H9 (cell line): ENCODE data around the gene C1RL. TPM values are rescaled to one million over a fixed set of nuclear protein-coding genes. Genes with fewer than 3 reads are reported as not detected.
"Not testable (repeated sequence)": the region's sequence is repeated elsewhere in the genome, so short reads cannot be mapped to it uniquely, and the experiment has no call there.

Experiments used
- DNase-seq: peaks from one replicate; pipeline ENCODE4 v3.0.0-alpha.2; 2017
- H2AFZ ChIP-seq: one replicate; pipeline ENCODE4 v1.6.1; 2013; ENCODE audit warnings: mild to moderate bottlenecking, low read length, control low read depth, moderate library complexity
- H2AK5ac ChIP-seq: 2 replicates; pipeline ENCODE4 v1.6.1; 2013; ENCODE audit warnings: low read length, control low read depth, mixed read lengths; ENCODE audit not compliant: insufficient read length
- H2BK120ac ChIP-seq: one replicate; pipeline ENCODE4 v1.6.1; 2013; ENCODE audit warnings: low read depth, mild to moderate bottlenecking, low read length, control low read depth, inconsistent platforms; ENCODE audit not compliant: poor library complexity, severe bottlenecking
- H2BK12ac ChIP-seq: 2 replicates; pipeline ENCODE4 v1.6.1; 2013; ENCODE audit warnings: low read length, control low read depth, mixed read lengths, low read depth; ENCODE audit not compliant: insufficient read length
- H2BK15ac ChIP-seq: 2 replicates; pipeline ENCODE4 v1.6.1; 2013; ENCODE audit warnings: low read depth, low read length, control low read depth
- H2BK20ac ChIP-seq: one replicate; pipeline ENCODE4 v1.6.1; 2013; ENCODE audit warnings: low read depth, mild to moderate bottlenecking, low read length, control low read depth, inconsistent platforms; ENCODE audit not compliant: poor library complexity, severe bottlenecking
- H2BK5ac ChIP-seq: 2 replicates; pipeline ENCODE4 v1.6.1; 2013; ENCODE audit warnings: low read length, control low read depth, mixed read lengths; ENCODE audit not compliant: insufficient read length
- H3K14ac ChIP-seq: 2 replicates; pipeline ENCODE4 v1.6.1; 2013; ENCODE audit warnings: low read length, control low read depth; ENCODE audit not compliant: insufficient read depth
- H3K18ac ChIP-seq: 2 replicates; pipeline ENCODE4 v1.6.1; 2013; ENCODE audit warnings: low read depth, mild to moderate bottlenecking, mixed read lengths, low read length, control low read depth; ENCODE audit not compliant: insufficient read length
- H3K23ac ChIP-seq: 2 replicates; pipeline ENCODE4 v1.6.1; 2013; ENCODE audit warnings: low read length, control low read depth, mixed read lengths, low read depth; ENCODE audit not compliant: insufficient read length
- H3K23me2 ChIP-seq: 2 replicates; pipeline ENCODE4 v1.6.1; 2013; ENCODE audit warnings: low read depth, mild to moderate bottlenecking, mixed read lengths, low read length, control low read depth; ENCODE audit not compliant: insufficient read length, poor library complexity, severe bottlenecking
- H3K27ac ChIP-seq: 2 replicates; pipeline ENCODE4 v1.5.1; 2013; ENCODE audit warnings: low read length, control low read depth, mixed read lengths, low read depth; ENCODE audit not compliant: insufficient read length
- H3K27me3 ChIP-seq: 2 replicates; pipeline ENCODE4 v1.6.1; 2013; ENCODE audit warnings: low read length, control low read depth, inconsistent platforms; ENCODE audit not compliant: insufficient read depth
- H3K4ac ChIP-seq: 2 replicates; pipeline ENCODE4 v1.6.1; 2013; ENCODE audit warnings: low read depth, mild to moderate bottlenecking, control low read depth, inconsistent platforms, low read length, moderate library complexity
- H3K4me1 ChIP-seq: 2 replicates; pipeline ENCODE4 v1.6.1; 2013; ENCODE audit warnings: low read length, control low read depth, inconsistent platforms; ENCODE audit not compliant: insufficient read depth
- H3K4me2 ChIP-seq: 2 replicates; pipeline ENCODE4 v1.6.1; 2013; ENCODE audit warnings: low read length, control low read depth, mixed read lengths; ENCODE audit not compliant: insufficient read length, insufficient read depth
- H3K56ac ChIP-seq: 2 replicates; pipeline ENCODE4 v1.6.1; 2013; ENCODE audit warnings: low read depth, mild to moderate bottlenecking, mixed read lengths, low read length, control low read depth; ENCODE audit not compliant: insufficient read length
- H3K79me1 ChIP-seq: 2 replicates; pipeline ENCODE4 v1.6.1; 2013; ENCODE audit warnings: low read depth, mild to moderate bottlenecking, moderate library complexity, low read length, control low read depth, inconsistent platforms; ENCODE audit not compliant: insufficient read depth, poor library complexity, severe bottlenecking
- H3K79me2 ChIP-seq: 2 replicates; pipeline ENCODE4 v1.6.1; 2013; ENCODE audit warnings: low read length, control low read depth, inconsistent platforms; ENCODE audit not compliant: insufficient read depth
- H3K9ac ChIP-seq: 2 replicates; pipeline ENCODE4 v1.6.1; 2013; ENCODE audit warnings: low read length, control low read depth, mixed read lengths; ENCODE audit not compliant: insufficient read length; ENCODE audit errors: extremely low read depth
- H3K9me3 ChIP-seq: one replicate; pipeline ENCODE4 v1.6.1; 2013; ENCODE audit warnings: low read depth, low read length, inconsistent platforms; ENCODE audit not compliant: control insufficient read depth
- H3T11ph ChIP-seq: one replicate; pipeline ENCODE4 v1.6.1; 2013; ENCODE audit warnings: mild to moderate bottlenecking, low read length, control low read depth, inconsistent platforms
- H4K20me1 ChIP-seq: one replicate; pipeline ENCODE4 v1.6.1; 2013; ENCODE audit not compliant: control insufficient read depth, insufficient read length, insufficient read depth
- H4K5ac ChIP-seq: 2 replicates; pipeline ENCODE4 v1.6.1; 2013; ENCODE audit warnings: low read depth, mild to moderate bottlenecking, mixed read lengths, low read length, control low read depth; ENCODE audit not compliant: insufficient read length
- H4K8ac ChIP-seq: replicated peaks from 2 replicates; pipeline ENCODE4 v1.6.1; 2013; ENCODE audit warnings: low read length, control low read depth, mixed read lengths, low read depth; ENCODE audit not compliant: insufficient read length
- H4K91ac ChIP-seq: 2 replicates; pipeline ENCODE4 v1.6.1; 2013; ENCODE audit warnings: low read depth, mild to moderate bottlenecking, moderate library complexity, mixed read lengths, low read length, control low read depth; ENCODE audit not compliant: insufficient read length
- H3K27ac Mint-ChIP-seq, 3 experiments: 2 replicates in 2 of 3; 3 replicates in 1 of 3; pipeline ENCODE4 v1.8.0; 2020 to 2021; ENCODE audit warnings: mixed read lengths in 3 of 3, mild to moderate bottlenecking in 1 of 3, moderate library complexity in 1 of 3
- H3K27me3 Mint-ChIP-seq: 2 replicates; pipeline ENCODE4 v1.8.0; 2021; ENCODE audit warnings: low read depth, mild to moderate bottlenecking, moderate library complexity, mixed read lengths
- H3K36me3 Mint-ChIP-seq, 3 experiments: 2 replicates in 2 of 3; 3 replicates in 1 of 3; pipeline ENCODE4 v1.8.0; 2020 to 2021; ENCODE audit warnings: low read depth in 3 of 3, mixed read lengths in 3 of 3; ENCODE audit not compliant: insufficient read depth in 1 of 3
- H3K4me1 Mint-ChIP-seq, 2 experiments: 2 replicates each; pipeline ENCODE4 v1.8.0; 2020; ENCODE audit warnings: mixed read lengths in 2 of 2
- H3K4me3 Mint-ChIP-seq, 2 experiments: 2 replicates in 1 of 2; 3 replicates in 1 of 2; pipeline ENCODE4 v1.8.0; 2020 to 2021; ENCODE audit warnings: mild to moderate bottlenecking in 2 of 2, mixed read lengths in 2 of 2, moderate library complexity in 1 of 2
- H3K9me3 Mint-ChIP-seq, 2 experiments: 2 replicates in 1 of 2; 3 replicates in 1 of 2; pipeline ENCODE4 v1.8.0; 2020; ENCODE audit warnings: mild to moderate bottlenecking in 2 of 2, mixed read lengths in 2 of 2, moderate library complexity in 1 of 2
- WGBS: extraction: QIAGEN DNeasy Blood & Tissue Kit; methylation state at CpG from one replicate; pipeline ENCODE4 v1.1.7; 2013; ENCODE audit warnings: missing lambda C conversion rate, low lambda C conversion rate, mixed read lengths; ENCODE audit not compliant: insufficient read length; ENCODE audit errors: extremely low coverage; 5-methylcytosine and 5-hydroxymethylcytosine counted together
- total RNA-seq: library from RNA; stranded (reverse); gene quantifications from 2 replicates; pipeline ENCODE4 v1.2.1, GENCODE V29; 2021
- TF ChIP-seq, protein P1 (sequence below): fragments of 200-600 bp; sonication (generic); conservative IDR thresholded peaks from 3 replicates; pipeline ENCODE4 v1.8.0; 2021; ENCODE audit warnings: antibody characterized with exemption, mild to moderate bottlenecking

The C1RL gene
- total RNA-seq, 1 experiment from 2014 or later, result 15.1 TPM

DNA sequence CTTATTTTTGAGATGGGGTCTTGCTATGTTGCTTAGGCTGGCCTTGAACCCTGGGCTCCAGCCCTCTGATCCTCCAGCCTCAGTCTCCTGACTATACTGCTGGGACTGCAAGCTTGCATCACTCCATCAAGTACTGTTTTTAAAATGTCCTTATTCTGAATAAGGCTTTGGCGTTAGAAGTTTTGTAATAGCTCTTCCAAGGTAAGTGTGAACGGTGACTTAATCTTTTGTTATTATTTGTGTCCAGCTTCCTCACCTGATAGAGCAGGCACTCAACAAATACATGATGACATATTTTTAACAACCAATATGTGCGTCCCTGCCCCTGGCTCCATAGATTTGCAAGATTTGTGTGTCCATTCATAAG, 1.4 kb downstream of the C1RL start:
- Histone ChIP-seq H2BK15ac (no peak overlapping the region), H3K14ac (0 out of 2 replicates have a peak overlapping the region, but pooled peaks have one; percentile 33), H3K4ac (no peak overlapping the region), H3K23me2 (peaks cover 11% of the 10 kb centered on the region), H3K79me2 (no peaks in the 10 kb centered on the region), H3K18ac (no peak overlapping the region), H2BK120ac (no peak overlapping the region), H3K27ac (no peak overlapping the region), H4K8ac (no peak overlapping the region), H2BK20ac (no peak overlapping the region), H3K4me2 (peak overlapping the region; percentile 79), H3K4me1 (no peaks in the 10 kb centered on the region), H3K79me1 (no peaks in the 10 kb centered on the region), H4K5ac (no peak overlapping the region), H2BK5ac (no peak overlapping the region), H3K27me3 (no peaks in the 10 kb centered on the region), H2AFZ (no peak overlapping the region), H3T11ph (no peak overlapping the region), H2AK5ac (no peak overlapping the region), H2BK12ac (no peak overlapping the region), H3K9ac (peak overlapping the region; percentile 10), H3K9me3 (no peaks in the 10 kb centered on the region), H4K91ac (no peak overlapping the region), H3K56ac (no peak overlapping the region), H4K20me1 (no peaks in the 10 kb centered on the region), H3K23ac (no peak overlapping the region)
- Mint-ChIP-seq H3K9me3 (peaks cover 6 to 12% of the 10 kb centered on the region in 2 experiments), H3K36me3 (peaks cover 17 to 31% (median 20%) of the 10 kb centered on the region in 3 experiments), H3K4me1 (peaks cover 11% of the 10 kb centered on the region in 2 experiments), H3K27me3 (peaks cover 7% of the 10 kb centered on the region), H3K4me3 (peak overlapping the region; percentile 84 to 88), H3K27ac (peak overlapping the region; percentile 39 to 72 (median 61); a peak in 3 of 7 replicates)
- no CpG with 5 or more reads among the region's 3 CpGs for WGBS
- no peak for DNase-seq
- TF ChIP-seq, protein P1, sequence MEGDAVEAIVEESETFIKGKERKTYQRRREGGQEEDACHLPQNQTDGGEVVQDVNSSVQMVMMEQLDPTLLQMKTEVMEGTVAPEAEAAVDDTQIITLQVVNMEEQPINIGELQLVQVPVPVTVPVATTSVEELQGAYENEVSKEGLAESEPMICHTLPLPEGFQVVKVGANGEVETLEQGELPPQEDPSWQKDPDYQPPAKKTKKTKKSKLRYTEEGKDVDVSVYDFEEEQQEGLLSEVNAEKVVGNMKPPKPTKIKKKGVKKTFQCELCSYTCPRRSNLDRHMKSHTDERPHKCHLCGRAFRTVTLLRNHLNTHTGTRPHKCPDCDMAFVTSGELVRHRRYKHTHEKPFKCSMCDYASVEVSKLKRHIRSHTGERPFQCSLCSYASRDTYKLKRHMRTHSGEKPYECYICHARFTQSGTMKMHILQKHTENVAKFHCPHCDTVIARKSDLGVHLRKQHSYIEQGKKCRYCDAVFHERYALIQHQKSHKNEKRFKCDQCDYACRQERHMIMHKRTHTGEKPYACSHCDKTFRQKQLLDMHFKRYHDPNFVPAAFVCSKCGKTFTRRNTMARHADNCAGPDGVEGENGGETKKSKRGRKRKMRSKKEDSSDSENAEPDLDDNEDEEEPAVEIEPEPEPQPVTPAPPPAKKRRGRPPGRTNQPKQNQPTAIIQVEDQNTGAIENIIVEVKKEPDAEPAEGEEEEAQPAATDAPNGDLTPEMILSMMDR, result no peak

DNA sequence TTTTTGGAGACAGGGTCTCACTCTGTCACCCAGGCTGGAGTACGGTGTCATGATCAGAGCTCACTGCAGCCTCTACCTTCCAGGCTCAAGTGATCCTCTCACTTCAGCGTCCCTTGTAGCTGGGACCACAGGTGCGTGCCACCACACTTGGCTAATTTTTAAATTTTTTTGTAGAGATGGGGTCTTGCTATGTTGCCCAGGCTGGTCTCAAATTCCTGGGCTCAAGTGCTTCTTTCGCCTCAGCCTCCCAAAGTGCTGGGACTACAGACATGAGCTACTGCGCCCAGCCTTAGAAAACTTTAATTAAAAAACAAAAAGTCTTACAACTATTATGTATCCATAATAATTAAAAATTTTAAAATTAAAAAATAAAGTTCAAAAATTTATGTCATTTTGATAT, 1.8 kb downstream of the C1RL start:
- H3K4me2 ChIP-seq, H4K8ac ChIP-seq, H3K27ac ChIP-seq, H2AFZ ChIP-seq, H4K5ac ChIP-seq, H3K9me3 ChIP-seq, H4K91ac ChIP-seq, H3K18ac ChIP-seq, H3K79me2 ChIP-seq, H2AK5ac ChIP-seq, H4K20me1 ChIP-seq, H3K4ac ChIP-seq, H3T11ph ChIP-seq, H3K9ac ChIP-seq, H2BK120ac ChIP-seq, H3K23ac ChIP-seq, H2BK12ac ChIP-seq, H2BK15ac ChIP-seq, DNase-seq, H2BK20ac ChIP-seq, H2BK5ac ChIP-seq, H3K14ac ChIP-seq, H3K4me3 Mint-ChIP-seq, H3K27me3 Mint-ChIP-seq, H3K27me3 ChIP-seq, H3K27ac Mint-ChIP-seq, H3K4me1 ChIP-seq, H3K56ac ChIP-seq, H3K79me1 ChIP-seq: not testable (repeated sequence)
- Mint-ChIP-seq H3K9me3 (peaks cover 6 to 12% of the 10 kb centered on the region in 2 experiments), H3K36me3 (peaks cover 17 to 31% (median 21%) of the 10 kb centered on the region in 3 experiments), H3K4me1 (peaks cover 11% of the 10 kb centered on the region in 2 experiments)
- WGBS, result no CpG with 5 or more reads among the region's 5 CpGs
- H3K23me2 ChIP-seq, result peaks cover 11% of the 10 kb centered on the region
